Hippocampal formation (tissue), 2 donors: ENCODE measurements around the gene ARHGAP23.
"Not testable (repeated sequence)": the region's sequence is repeated elsewhere in the genome, so short reads cannot be mapped to it uniquely, and the experiment has no call there.

Source experiments
- DNase-seq, 2 donors: peaks; one replicate each; lab custom pipeline; 2025; lab: John Stamatoyannopoulos, UW

ARHGAP23 gene

GRCh38 chr17:38461683-38462082 lies 33.4 kb downstream of the ARHGAP23 start:
- no peak for DNase-seq

- DNase-seq: no peak
Observed at GRCh38 chr17:38463451-38463858, 35.2 kb downstream of the ARHGAP23 start.

- DNase-seq: peak; percentile 80 to 82
Observed at GRCh38 chr17:38464251-38464722, 36.0 kb downstream of the ARHGAP23 start.

- DNase-seq: peak; percentile 84 to 90
Observed at GRCh38 chr17:38464723-38465390, 36.6 kb downstream of the ARHGAP23 start.

- DNase-seq: no peak
Observed at GRCh38 chr17:38465391-38466345, 37.4 kb downstream of the ARHGAP23 start.

- no peak for DNase-seq
Observed at GRCh38 chr17:38466346-38467315, 38.4 kb downstream of the ARHGAP23 start.

GRCh38 chr17:38467491-38467890 lies 39.2 kb downstream of the ARHGAP23 start:
- no peak for DNase-seq

- no peak for DNase-seq
Observed at GRCh38 chr17:38469875-38470274, 41.6 kb downstream of the ARHGAP23 start.

GRCh38 chr17:38471253-38471652 lies 43.0 kb downstream of the ARHGAP23 start:
- DNase-seq: not testable (repeated sequence)

GRCh38 chr17:38474666-38475065 lies 46.4 kb downstream of the ARHGAP23 start:
- not testable (repeated sequence) for DNase-seq

GRCh38 chr17:38476549-38476948 lies 48.3 kb downstream of the ARHGAP23 start:
- no peak for DNase-seq

GRCh38 chr17:38477417-38477816 lies 49.2 kb downstream of the ARHGAP23 start:
- DNase-seq: not testable (repeated sequence)

- not testable (repeated sequence) for DNase-seq
Observed at GRCh38 chr17:38477951-38478350, 49.7 kb downstream of the ARHGAP23 start.

- DNase-seq: not testable (repeated sequence)
Observed at GRCh38 chr17:38478667-38479066, 50.4 kb downstream of the ARHGAP23 start.

- peak; percentile 45 to 70 for DNase-seq
Observed at GRCh38 chr17:38482039-38482699, 53.9 kb downstream of the ARHGAP23 start.

GRCh38 chr17:38482700-38483043 lies 54.4 kb downstream of the ARHGAP23 start:
- DNase-seq: not testable (repeated sequence)

GRCh38 chr17:38484242-38485145 lies 56.2 kb downstream of the ARHGAP23 start:
- peak; percentile 85 to 86 for DNase-seq

GRCh38 chr17:38485146-38485468 lies 56.8 kb downstream of the ARHGAP23 start:
- no peak for DNase-seq

- peak in 1 of 2 donors; percentile 26 for DNase-seq
Observed at GRCh38 chr17:38485681-38486298, 57.5 kb downstream of the ARHGAP23 start.

GRCh38 chr17:38489774-38490173 lies 61.5 kb downstream of the ARHGAP23 start:
- DNase-seq: not testable (repeated sequence)
